SK-N-SH treated with all-trans-retinoic acid at 6 μM for 48 hours (cell line): ENCODE data around the gene CDKN2B.

Source experiments
- ARNTL ChIP-seq: fragments of 450-650 bp; formaldehyde crosslinking; IDR thresholded peaks from 2 replicates; pipeline ENCODE4 v1.5.0; 2020; ENCODE audit warnings: low read depth, mild to moderate bottlenecking, moderate library complexity, borderline replicate concordance
- ESRRG ChIP-seq: fragments of 250-450 bp; sonication (Bioruptor Pico); IDR thresholded peaks from 2 replicates; pipeline ENCODE4 v1.6.1; 2021; ENCODE audit warnings: mild to moderate bottlenecking
- PATZ1 ChIP-seq: fragments of 250-450 bp; sonication (Bioruptor Pico); IDR thresholded peaks from 2 replicates; pipeline ENCODE4 v1.8.0; 2020; ENCODE audit warnings: mild to moderate bottlenecking, moderate library complexity, borderline replicate concordance
- POU6F1 ChIP-seq: fragments of 250-450 bp; sonication (Bioruptor Pico); IDR thresholded peaks from 2 replicates; pipeline ENCODE4 v1.8.0; 2021; ENCODE audit warnings: low read depth, mild to moderate bottlenecking, moderate library complexity, borderline replicate concordance
- RARB ChIP-seq: fragments of 250-450 bp; sonication (Bioruptor Pico); IDR thresholded peaks from 2 replicates; pipeline ENCODE4 v1.8.0; 2021; ENCODE audit warnings: mild to moderate bottlenecking, moderate library complexity
- TCF4 ChIP-seq: fragments of 250-450 bp; sonication (Bioruptor Pico); IDR thresholded peaks from 2 replicates; pipeline ENCODE4 v1.8.0; 2021; ENCODE audit warnings: mild to moderate bottlenecking, moderate library complexity, borderline replicate concordance
- ZFP30 ChIP-seq: fragments of 450-650 bp; formaldehyde crosslinking; IDR thresholded peaks from 2 replicates; pipeline ENCODE4 v1.5.0; 2022; ENCODE audit warnings: mild to moderate bottlenecking, moderate library complexity
- ZNF70 ChIP-seq: fragments of 450-650 bp; formaldehyde crosslinking; IDR thresholded peaks from 2 replicates; pipeline ENCODE4 v1.5.0; 2020; ENCODE audit warnings: mild to moderate bottlenecking, moderate library complexity
- TF ChIP-seq, protein P1 (sequence below): fragments of 250-450 bp; sonication (Bioruptor Pico); IDR thresholded peaks from 2 replicates; pipeline ENCODE4 v1.5.1; 2021; ENCODE audit warnings: mild to moderate bottlenecking, moderate library complexity
- TF ChIP-seq, protein P2 (sequence below): fragments of 250-450 bp; sonication (Bioruptor Pico); IDR thresholded peaks from 2 replicates; pipeline ENCODE4 v1.5.0; 2020; ENCODE audit warnings: mild to moderate bottlenecking, moderate library complexity
- TF ChIP-seq, protein P3 (sequence below): fragments of 250-450 bp; sonication (Bioruptor Pico); IDR thresholded peaks from 2 replicates; pipeline ENCODE4 v1.5.1; 2020; ENCODE audit warnings: low read depth, mild to moderate bottlenecking, moderate library complexity

DNA sequence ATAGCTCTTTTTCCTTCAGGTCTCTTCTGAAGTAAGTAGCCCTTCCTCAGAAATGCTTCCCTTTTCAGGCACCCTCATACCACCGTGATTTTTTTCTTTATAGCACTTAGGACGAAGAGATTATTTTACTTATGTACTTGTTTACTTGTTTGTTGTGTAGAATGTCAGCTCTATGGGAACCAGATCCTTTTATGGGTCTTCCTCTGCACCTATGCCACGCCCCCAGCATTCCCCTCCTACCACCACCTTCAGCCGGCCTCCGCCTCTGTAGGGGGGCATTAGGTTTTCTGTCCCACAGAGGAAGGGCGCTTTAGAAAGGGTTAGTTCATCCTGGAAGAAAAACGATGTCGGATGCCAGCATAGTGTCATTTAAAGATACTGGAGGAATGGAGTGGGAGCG is 12.7 kb downstream of the CDKN2B start:
- TF ChIP-seq PATZ1 (CRISPR knock-in tag) (no peak), ESRRG (CRISPR knock-in tag) (no peak), RARB (no peak), POU6F1 (CRISPR knock-in tag) (no peak), ZFP30 (no peak), ARNTL (CRISPR knock-in tag) (no peak), ZNF70 (CRISPR knock-in tag) (no peak), TCF4 (CRISPR knock-in tag) (no peak)
- TF ChIP-seq, protein P1, sequence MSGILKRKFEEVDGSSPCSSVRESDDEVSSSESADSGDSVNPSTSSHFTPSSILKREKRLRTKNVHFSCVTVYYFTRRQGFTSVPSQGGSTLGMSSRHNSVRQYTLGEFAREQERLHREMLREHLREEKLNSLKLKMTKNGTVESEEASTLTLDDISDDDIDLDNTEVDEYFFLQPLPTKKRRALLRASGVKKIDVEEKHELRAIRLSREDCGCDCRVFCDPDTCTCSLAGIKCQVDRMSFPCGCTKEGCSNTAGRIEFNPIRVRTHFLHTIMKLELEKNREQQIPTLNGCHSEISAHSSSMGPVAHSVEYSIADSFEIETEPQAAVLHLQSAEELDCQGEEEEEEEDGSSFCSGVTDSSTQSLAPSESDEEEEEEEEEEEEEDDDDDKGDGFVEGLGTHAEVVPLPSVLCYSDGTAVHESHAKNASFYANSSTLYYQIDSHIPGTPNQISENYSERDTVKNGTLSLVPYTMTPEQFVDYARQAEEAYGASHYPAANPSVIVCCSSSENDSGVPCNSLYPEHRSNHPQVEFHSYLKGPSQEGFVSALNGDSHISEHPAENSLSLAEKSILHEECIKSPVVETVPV = no peak
- TF ChIP-seq, protein P2, sequence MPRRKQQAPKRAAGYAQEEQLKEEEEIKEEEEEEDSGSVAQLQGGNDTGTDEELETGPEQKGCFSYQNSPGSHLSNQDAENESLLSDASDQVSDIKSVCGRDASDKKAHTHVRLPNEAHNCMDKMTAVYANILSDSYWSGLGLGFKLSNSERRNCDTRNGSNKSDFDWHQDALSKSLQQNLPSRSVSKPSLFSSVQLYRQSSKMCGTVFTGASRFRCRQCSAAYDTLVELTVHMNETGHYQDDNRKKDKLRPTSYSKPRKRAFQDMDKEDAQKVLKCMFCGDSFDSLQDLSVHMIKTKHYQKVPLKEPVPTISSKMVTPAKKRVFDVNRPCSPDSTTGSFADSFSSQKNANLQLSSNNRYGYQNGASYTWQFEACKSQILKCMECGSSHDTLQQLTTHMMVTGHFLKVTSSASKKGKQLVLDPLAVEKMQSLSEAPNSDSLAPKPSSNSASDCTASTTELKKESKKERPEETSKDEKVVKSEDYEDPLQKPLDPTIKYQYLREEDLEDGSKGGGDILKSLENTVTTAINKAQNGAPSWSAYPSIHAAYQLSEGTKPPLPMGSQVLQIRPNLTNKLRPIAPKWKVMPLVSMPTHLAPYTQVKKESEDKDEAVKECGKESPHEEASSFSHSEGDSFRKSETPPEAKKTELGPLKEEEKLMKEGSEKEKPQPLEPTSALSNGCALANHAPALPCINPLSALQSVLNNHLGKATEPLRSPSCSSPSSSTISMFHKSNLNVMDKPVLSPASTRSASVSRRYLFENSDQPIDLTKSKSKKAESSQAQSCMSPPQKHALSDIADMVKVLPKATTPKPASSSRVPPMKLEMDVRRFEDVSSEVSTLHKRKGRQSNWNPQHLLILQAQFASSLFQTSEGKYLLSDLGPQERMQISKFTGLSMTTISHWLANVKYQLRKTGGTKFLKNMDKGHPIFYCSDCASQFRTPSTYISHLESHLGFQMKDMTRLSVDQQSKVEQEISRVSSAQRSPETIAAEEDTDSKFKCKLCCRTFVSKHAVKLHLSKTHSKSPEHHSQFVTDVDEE = no peak
- TF ChIP-seq, protein P3, sequence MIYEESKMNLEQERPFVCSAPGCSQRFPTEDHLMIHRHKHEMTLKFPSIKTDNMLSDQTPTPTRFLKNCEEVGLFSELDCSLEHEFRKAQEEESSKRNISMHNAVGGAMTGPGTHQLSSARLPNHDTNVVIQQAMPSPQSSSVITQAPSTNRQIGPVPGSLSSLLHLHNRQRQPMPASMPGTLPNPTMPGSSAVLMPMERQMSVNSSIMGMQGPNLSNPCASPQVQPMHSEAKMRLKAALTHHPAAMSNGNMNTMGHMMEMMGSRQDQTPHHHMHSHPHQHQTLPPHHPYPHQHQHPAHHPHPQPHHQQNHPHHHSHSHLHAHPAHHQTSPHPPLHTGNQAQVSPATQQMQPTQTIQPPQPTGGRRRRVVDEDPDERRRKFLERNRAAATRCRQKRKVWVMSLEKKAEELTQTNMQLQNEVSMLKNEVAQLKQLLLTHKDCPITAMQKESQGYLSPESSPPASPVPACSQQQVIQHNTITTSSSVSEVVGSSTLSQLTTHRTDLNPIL = no peak
